Adipocyte (in vitro differentiated cells): ENCODE results near the gene ACMSD.
"Not testable (repeated sequence)": the region's sequence is repeated elsewhere in the genome, so short reads cannot be mapped to it uniquely, and the experiment has no call there.

Experiments used
- DNase-seq: peaks from one replicate; pipeline ENCODE4 v3.0.0-alpha.2; 2015; ENCODE audit warnings: low read depth
- H3K27me3 ChIP-seq: replicated peaks from 2 replicates; pipeline ENCODE4 v1.7.0; 2013; ENCODE audit warnings: mild to moderate bottlenecking, low read length, moderate library complexity; ENCODE audit not compliant: control insufficient read depth, insufficient read depth
- H3K36me3 ChIP-seq: 2 replicates; pipeline ENCODE4 v1.7.0; 2013; ENCODE audit warnings: low read length, mild to moderate bottlenecking, moderate library complexity; ENCODE audit not compliant: control insufficient read depth, insufficient read depth, severe bottlenecking
- H3K4me1 ChIP-seq: 2 replicates; pipeline ENCODE4 v1.7.0; 2013; ENCODE audit warnings: mild to moderate bottlenecking, low read length, moderate library complexity; ENCODE audit not compliant: control insufficient read depth, insufficient read depth
- H3K4me3 ChIP-seq: 2 replicates; pipeline ENCODE4 v1.7.0; 2013; ENCODE audit warnings: mild to moderate bottlenecking, low read length, moderate library complexity
- H3K9ac ChIP-seq: 2 replicates; pipeline ENCODE4 v1.7.0; 2013; ENCODE audit warnings: mild to moderate bottlenecking, low read length, moderate library complexity
- H3K9me3 ChIP-seq: 2 replicates; pipeline ENCODE4 v1.7.0; 2013; ENCODE audit warnings: mild to moderate bottlenecking, low read length, moderate library complexity; ENCODE audit not compliant: control insufficient read depth

ACMSD gene

GRCh38 chr2:134823431-134823830, 15.0 kb upstream of the ACMSD start:
- Histone ChIP-seq H3K27me3 (peaks cover 6% of the 10 kb centered on the region), H3K9me3 (no peaks in the 10 kb centered on the region), H3K9ac (no peak overlapping the region), H3K36me3 (no peaks in the 10 kb centered on the region), H3K4me3 (no peak overlapping the region), H3K4me1 (no peaks in the 10 kb centered on the region)
- no peak for DNase-seq

GRCh38 chr2:134823832-134824231, 14.6 kb upstream of the ACMSD start:
- H3K4me3 ChIP-seq, result no peak overlapping the region
- no peak overlapping the region for H3K9ac ChIP-seq
- peaks cover 6% of the 10 kb centered on the region for H3K27me3 ChIP-seq
- DNase-seq, result no peak
- H3K4me1 ChIP-seq, result no peaks in the 10 kb centered on the region
- no peaks in the 10 kb centered on the region for H3K9me3 ChIP-seq
- no peaks in the 10 kb centered on the region for H3K36me3 ChIP-seq

GRCh38 chr2:134825716-134826115, 12.7 kb upstream of the ACMSD start:
- not testable (repeated sequence) for DNase-seq, H3K4me3 ChIP-seq, H3K9me3 ChIP-seq, H3K9ac ChIP-seq, H3K4me1 ChIP-seq, H3K36me3 ChIP-seq, H3K27me3 ChIP-seq

DNA sequence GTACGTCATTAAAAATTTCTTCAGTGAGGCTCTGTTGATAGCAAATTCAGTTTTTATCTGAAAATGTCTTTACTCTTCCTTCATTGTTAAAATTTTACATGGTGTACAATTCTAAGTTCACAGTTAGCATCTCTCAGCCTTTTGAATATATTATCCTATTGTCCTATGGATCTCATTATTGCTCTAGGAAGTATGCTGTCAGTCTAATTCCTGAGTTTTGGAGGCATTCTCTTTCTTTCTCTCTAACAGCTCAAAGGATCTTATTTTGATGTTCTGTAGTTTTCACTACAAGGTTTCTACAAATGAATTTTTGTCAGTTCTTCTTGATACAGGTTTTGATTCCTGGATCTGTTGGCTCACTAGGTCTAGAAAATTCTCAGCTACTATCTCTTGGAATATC, 2.9 kb upstream of the ACMSD start:
- Histone ChIP-seq H3K9ac (no peak overlapping the region), H3K4me3 (no peak overlapping the region), H3K9me3 (peaks cover 16% of the 10 kb centered on the region), H3K4me1 (peaks cover 6% of the 10 kb centered on the region), H3K36me3 (no peaks in the 10 kb centered on the region), H3K27me3 (no peaks in the 10 kb centered on the region)
- DNase-seq, result no peak

DNA sequence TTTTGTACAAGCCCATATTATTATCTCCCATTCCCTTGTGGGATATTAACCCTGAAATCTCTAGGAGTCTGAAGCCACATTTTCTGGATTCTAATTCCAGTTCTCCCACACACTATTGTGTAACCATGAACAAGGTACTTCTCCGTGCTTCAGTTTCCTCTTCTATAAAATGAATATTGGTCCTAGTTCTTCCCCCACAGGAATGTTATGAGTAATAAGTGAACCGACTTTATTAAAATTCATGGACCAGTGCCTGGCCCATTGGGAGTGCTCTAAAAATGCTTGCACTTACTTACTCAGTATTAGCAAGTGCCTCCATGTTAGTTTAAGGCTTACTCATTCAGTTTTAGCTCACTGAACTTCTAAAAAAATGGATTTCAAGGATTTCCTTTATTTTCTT, 1.4 kb upstream of the ACMSD start:
- Histone ChIP-seq H3K9ac (no peak overlapping the region), H3K9me3 (peaks cover 16% of the 10 kb centered on the region), H3K4me3 (peak overlapping the region; percentile 42), H3K36me3 (no peaks in the 10 kb centered on the region), H3K27me3 (no peaks in the 10 kb centered on the region), H3K4me1 (peaks cover 6% of the 10 kb centered on the region)
- peak; percentile 65 for DNase-seq

DNA sequence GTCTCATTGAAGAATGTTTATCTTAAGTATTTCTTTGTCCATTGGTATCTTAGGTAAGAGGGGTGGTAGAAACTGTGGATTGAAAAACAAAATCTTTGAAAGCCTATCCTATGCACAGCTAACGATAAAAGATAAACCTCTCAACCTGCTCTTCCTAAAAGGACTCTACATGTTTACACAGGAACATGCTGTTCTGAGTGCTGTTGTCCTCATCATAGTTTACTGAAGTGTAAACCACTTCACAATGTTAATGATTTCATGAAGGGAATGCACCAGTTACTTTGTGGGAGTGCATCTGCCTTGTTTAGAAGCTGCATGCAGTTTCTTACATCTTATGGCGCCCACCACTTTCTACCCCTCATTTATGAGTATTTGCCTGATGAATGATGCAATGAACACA, 1.2 kb downstream of the ACMSD start:
- Histone ChIP-seq H3K27me3 (peaks cover 7% of the 10 kb centered on the region), H3K4me3 (no peak overlapping the region), H3K4me1 (peaks cover 6% of the 10 kb centered on the region), H3K9me3 (peaks cover 16% of the 10 kb centered on the region), H3K36me3 (no peaks in the 10 kb centered on the region), H3K9ac (no peak overlapping the region)
- DNase-seq, result no peak

- no peak for DNase-seq
- peaks cover 7% of the 10 kb centered on the region for H3K27me3 ChIP-seq
Observed at GRCh38 chr2:134842930-134843490, 4.6 kb downstream of the ACMSD start.

DNA sequence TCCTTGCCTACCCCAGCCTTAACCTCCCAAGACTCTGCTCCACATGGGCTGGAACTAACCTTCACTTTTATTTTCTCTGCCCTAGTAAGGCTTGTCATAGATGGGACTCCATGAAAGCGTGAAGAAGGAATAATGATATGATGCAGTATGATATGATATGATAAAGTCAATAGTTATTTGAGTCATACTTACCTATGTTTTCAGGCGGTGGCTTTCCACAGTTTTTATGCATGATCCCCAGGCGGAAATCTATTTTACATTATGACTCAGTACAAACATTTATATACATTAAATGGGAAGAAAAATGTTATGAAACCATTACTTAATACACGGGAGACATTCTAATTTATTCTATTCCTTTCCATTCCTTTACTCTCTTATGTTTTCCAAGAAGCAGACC, 5.6 kb downstream of the ACMSD start:
- Histone ChIP-seq H3K36me3 (no peaks in the 10 kb centered on the region), H3K4me1 (no peaks in the 10 kb centered on the region), H3K4me3 (no peak overlapping the region), H3K9me3 (no peaks in the 10 kb centered on the region), H3K9ac (no peak overlapping the region), H3K27me3 (peaks cover 7% of the 10 kb centered on the region)
- DNase-seq, result no peak

More at GRCh38 chr2:134842930-134843490, 4.6 kb downstream of the ACMSD start:
- H3K9me3 ChIP-seq, result no peaks in the 10 kb centered on the region
- H3K4me1 ChIP-seq, result no peaks in the 10 kb centered on the region
- no peak overlapping the region for H3K4me3 ChIP-seq
- H3K9ac ChIP-seq, result no peak overlapping the region
- H3K36me3 ChIP-seq, result no peaks in the 10 kb centered on the region

- Histone ChIP-seq H3K27me3 (peaks cover 7% of the 10 kb centered on the region), H3K4me1 (no peaks in the 10 kb centered on the region), H3K4me3 (no peak overlapping the region), H3K36me3 (no peaks in the 10 kb centered on the region), H3K9ac (no peak overlapping the region), H3K9me3 (no peaks in the 10 kb centered on the region)
- DNase-seq, result no peak
Observed at GRCh38 chr2:134845028-134845427, 6.6 kb downstream of the ACMSD start.

DNA sequence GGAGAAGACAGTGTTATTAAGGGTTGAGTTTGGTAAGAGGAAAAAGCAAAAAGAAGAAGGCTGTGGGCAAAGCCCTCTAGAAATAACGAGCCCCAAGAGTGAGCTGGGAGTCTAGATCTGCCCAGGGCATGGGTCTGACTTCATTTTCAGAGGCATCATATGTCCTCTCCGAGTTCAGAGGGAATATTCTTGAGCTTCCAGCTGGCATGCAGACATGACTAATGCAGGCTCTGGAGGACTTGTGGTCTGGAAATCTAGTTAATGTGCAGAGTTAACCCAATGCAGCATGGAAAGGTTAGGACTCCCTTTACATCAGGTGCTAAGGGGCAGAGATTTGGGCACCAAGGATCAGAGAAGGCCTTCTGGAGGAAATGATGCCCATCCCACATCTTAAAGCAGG, 7.3 kb downstream of the ACMSD start:
- H3K27me3 ChIP-seq, result peaks cover 7% of the 10 kb centered on the region
- DNase-seq, result peak; percentile 65
- H3K36me3 ChIP-seq, result no peaks in the 10 kb centered on the region
- no peak overlapping the region for H3K9ac ChIP-seq
- H3K4me3 ChIP-seq, result no peak overlapping the region
- no peaks in the 10 kb centered on the region for H3K9me3 ChIP-seq
- H3K4me1 ChIP-seq, result no peaks in the 10 kb centered on the region

DNA sequence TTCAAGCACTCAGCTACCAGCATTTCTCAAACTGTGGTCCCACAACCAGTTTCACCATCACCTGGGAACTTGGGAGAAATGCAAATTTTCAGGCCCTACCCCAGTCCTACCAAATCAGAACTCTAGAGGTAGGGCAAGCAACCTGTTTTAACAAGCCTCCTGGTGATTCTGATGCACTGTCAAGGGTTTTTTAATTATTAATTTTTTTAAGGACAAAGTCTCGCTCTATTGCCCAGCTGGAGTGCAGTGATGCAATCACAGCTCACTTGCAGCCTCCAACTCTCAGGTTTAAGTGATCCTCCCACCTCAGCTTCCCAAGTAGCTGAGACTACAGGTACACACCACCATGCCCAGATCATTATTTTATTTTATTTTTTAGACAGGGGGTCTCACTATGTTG, 7.8 kb downstream of the ACMSD start:
- no peaks in the 10 kb centered on the region for H3K36me3 ChIP-seq
- no peak overlapping the region for H3K9ac ChIP-seq
- H3K4me1 ChIP-seq, result no peaks in the 10 kb centered on the region
- H3K4me3 ChIP-seq, result no peak overlapping the region
- DNase-seq, result no peak
- no peaks in the 10 kb centered on the region for H3K9me3 ChIP-seq
- H3K27me3 ChIP-seq, result peaks cover 7% of the 10 kb centered on the region

GRCh38 chr2:134847582-134847981, 9.2 kb downstream of the ACMSD start:
- not testable (repeated sequence) for H3K9ac ChIP-seq, H3K36me3 ChIP-seq, H3K9me3 ChIP-seq, H3K4me3 ChIP-seq, DNase-seq, H3K4me1 ChIP-seq, H3K27me3 ChIP-seq
